GM21526 (cell line): ENCODE data around the gene CDH11.

Source experiments
- ATAC-seq: cut with Tn5 transposase; IDR thresholded peaks from one replicate; pipeline ENCODE4 v1.9.1; 2021; ENCODE audit warnings: moderate library complexity; ENCODE audit not compliant: unreplicated experiment, low FRiP score

CDH11 gene, protein sequence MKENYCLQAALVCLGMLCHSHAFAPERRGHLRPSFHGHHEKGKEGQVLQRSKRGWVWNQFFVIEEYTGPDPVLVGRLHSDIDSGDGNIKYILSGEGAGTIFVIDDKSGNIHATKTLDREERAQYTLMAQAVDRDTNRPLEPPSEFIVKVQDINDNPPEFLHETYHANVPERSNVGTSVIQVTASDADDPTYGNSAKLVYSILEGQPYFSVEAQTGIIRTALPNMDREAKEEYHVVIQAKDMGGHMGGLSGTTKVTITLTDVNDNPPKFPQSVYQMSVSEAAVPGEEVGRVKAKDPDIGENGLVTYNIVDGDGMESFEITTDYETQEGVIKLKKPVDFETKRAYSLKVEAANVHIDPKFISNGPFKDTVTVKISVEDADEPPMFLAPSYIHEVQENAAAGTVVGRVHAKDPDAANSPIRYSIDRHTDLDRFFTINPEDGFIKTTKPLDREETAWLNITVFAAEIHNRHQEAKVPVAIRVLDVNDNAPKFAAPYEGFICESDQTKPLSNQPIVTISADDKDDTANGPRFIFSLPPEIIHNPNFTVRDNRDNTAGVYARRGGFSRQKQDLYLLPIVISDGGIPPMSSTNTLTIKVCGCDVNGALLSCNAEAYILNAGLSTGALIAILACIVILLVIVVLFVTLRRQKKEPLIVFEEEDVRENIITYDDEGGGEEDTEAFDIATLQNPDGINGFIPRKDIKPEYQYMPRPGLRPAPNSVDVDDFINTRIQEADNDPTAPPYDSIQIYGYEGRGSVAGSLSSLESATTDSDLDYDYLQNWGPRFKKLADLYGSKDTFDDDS

GRCh38 chr16:65121870-65122723 is at the start of gene CDH11:
CDH11 (minus strand) TSS chr16:65122063; CDS start chr16:65004869, 117,194 bp downstream.
- ATAC-seq, result no peak

DNA sequence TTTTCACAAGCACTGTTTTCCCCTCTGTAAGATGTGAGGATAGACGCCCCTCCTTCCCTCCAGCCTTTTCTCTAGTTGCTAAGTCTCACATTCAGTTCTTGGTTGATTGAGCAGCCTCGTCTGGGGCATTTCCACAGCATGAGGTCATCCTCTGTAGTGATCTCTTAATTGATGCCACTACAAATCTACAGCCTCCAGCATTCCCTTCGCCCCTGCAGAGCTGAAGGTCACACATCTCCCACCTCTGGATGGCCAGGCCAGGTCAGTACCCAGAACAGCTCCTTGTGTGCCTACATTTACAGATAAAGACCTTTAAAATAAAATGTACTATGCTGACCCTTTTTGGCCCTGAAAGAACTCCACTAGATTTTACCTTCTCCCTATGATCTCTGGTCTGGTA is 32.5 kb upstream of the CDH11 start:
- ATAC-seq, result no peak

DNA sequence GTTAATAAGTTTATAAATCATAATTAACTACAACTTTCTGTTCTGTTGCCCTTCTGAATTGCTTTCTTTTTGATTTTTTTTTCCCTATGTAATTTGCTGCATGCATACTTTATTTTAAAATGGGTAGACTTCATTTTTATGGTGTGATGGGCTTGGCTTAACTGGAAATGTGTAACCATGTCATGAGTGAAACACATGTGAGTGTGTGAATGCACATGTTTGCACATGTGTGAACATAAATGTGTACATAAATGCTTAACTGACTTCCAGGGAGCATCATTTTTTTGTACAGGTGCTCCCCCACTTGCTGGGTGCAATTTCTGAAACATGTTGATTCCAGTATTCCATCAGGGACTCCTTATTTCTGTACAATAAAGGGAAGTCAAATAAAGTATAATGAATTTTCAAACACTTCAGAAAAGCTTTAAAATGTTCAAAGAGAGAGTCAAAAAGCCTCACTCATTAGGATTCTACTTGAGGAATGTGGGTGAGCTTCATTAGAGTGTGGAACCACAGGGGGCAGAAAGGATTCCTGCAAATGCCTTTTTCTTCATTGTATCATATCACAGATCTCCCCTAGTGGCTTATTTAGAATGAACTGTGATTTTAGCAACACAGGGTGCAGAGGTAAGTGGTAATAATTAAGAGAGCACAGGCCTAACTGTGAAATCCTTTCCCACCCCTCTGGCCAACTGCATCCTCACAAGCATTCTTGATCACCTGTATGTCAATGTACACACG is 31.7 kb upstream of the CDH11 start:
- no peak for ATAC-seq

- ATAC-seq, result no peak
Measured at GRCh38 chr16:65148804-65149203, 26.9 kb upstream of the CDH11 start.

DNA sequence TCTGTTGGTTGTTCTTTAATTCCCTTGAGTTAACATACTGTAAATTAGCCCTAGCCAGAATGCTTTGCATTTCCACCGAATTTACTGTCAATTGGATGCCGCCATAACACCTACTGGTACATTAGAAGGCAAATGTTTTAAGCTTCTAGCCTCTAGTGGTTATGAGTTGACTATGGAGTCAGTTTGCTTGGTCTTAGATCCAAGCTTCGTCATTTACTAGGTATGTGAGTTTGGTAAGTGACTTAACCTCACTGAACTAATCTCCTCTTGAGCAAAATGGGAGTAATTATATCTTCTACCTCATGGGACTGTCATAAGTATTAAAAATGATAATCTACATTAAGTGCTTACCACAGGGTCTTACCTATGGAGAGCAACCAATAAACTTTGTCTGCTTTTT is 20.4 kb upstream of the CDH11 start:
- ATAC-seq, result no peak

DNA sequence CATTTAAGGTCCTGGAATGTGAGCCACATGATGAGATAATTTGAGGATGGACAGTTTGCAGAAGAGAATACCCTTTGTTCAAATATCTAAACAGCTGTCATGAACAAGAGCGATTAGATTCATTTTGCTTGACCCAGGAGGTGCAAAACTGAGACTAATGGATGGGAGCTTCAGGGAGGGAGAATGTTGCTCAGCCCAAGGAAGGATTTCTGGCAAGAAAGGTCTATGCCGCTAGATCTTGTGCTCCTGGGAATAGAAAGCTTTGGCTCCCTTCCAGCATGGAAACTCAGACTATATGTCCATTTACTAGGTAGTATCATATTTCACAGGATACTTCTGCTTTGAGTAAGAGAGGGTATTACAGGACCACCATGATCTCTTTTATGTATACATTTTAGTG is 14.8 kb upstream of the CDH11 start:
- ATAC-seq, result no peak

- no peak for ATAC-seq
Measured at GRCh38 chr16:65126845-65127624, 5.2 kb upstream of the CDH11 start.

DNA sequence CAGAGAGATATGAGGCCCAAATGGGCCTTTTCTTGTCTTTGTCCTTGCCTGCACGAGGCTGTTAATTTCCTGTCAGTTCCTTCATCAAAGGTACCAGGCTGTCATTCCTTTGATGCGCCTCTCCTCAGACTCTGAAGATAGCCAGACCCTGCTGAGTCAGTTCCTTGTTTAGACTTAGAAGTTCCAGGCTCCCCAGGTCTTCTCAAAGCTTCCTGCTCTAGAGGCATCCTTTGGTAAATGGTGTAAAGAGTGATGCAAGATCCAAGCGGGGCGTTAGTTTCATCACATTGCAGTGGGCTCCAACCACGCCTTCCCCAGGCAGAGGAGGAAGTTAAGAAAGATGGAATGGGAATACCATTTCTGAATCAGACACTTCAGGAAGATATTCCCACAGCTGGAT is 4.0 kb upstream of the CDH11 start:
- ATAC-seq, result no peak

DNA sequence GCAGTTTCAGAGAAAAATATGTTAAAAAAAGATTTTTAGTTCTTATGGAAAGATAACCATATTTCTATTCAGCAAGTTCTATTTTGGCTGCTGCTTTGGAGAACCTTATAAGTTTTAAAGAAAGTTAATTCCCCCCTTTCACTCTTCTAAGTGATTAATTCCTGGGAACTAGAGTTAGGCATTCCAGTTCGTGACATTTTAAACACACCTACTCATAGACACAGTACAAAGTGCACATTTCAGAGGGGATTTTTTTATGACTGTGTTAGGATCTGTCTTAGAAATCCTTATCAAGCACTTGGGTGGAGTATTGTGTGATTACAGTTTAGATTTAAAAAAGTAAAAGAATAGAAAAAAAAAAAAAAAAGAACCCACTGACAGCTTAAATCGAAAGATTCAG is 3.5 kb upstream of the CDH11 start:
- ATAC-seq, result no peak

DNA sequence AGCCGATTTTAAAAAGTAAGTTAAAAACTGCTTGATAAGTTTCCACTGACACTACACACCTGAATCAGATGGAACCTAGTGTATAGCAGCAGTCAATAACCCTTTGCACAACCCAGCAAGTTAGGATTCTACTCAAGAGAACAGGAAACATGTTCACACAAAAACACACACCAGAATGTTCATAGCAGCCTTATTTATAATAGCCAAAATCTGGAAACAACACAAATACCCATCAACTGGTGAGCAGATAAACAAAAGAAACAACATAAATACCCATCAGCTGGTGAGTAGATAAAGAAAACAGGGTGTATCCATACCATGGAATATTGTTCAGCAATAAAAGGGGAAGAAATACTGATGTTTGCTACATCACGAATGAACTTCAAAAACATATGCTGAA is 2.7 kb upstream of the CDH11 start:
- ATAC-seq, result no peak

GRCh38 chr16:65124212-65124548 is 2.3 kb upstream of the CDH11 start:
- no peak for ATAC-seq

DNA sequence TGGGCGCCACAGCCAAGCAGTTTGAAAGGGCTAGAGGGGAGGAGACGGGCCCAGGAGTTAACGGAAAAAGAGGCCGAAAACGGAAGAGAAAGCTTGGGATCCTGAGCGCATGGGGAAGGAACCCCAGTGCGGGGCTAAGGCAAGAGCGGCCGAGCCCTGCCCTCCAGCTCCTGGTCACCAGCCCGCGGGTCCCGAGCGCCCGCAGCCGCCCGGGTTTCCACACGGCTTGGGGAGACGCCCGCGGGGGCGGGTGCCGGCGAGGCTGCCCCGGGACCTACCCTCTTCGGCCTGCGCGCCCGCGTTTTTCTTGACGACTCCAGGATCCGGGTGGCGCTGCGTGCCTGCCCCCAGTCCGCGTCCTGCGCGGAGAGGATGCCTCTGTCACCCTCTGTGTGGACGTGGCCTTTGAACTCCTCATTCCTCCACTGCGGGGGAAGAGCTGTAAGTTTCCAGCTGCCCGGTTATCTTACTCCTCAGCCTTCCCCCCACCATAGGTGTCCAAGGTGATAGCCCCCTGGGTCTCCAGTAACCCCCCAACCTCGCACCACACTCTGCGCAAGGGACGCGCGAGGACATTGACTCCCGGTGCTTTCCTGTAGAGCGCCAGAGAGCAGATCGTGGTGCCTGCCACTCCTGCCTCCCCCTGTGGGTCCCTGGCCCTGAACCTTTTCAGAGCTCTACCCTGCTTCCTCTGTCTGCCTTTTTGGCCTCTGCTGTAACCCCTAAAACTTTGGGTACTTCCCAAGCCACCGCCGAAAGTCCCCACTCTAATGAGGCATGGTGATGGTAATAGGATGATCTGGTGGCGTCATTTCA is 1.7 kb upstream of the CDH11 start:
- no peak for ATAC-seq

DNA sequence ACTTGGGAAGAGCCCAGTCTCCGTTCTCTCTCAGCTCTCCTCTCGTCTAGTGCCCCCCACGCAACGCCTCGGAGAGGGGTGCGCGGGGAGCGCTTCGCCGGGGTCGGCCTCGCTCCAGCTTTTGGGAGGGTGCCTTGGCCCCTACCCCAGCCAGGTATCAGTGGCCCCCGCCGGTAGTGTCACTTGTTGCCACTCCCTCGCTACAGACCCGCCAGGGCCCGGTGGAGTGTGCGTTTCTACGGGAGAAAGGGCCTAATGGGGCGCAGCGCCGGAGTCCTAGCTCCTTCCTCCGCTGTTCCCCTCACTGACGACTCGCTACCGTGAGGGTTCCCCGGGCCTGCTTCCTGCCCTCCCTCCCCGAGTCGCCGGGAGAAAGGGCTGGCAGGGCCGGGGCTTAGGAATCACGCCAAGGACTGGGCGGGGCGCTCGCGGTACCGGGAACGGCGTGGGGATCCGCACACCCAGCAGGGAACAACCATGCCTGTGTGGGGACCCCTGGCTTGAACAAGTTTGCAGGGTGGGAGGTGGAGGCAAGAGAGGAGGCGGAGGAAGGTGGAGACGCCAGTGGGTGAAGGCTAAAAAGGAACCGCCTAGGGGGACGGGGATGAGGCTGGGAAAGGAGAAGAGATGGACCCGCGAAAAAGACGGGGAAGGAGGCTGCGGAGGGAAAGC is 997 bp upstream of the CDH11 start:
- ATAC-seq, result no peak

DNA sequence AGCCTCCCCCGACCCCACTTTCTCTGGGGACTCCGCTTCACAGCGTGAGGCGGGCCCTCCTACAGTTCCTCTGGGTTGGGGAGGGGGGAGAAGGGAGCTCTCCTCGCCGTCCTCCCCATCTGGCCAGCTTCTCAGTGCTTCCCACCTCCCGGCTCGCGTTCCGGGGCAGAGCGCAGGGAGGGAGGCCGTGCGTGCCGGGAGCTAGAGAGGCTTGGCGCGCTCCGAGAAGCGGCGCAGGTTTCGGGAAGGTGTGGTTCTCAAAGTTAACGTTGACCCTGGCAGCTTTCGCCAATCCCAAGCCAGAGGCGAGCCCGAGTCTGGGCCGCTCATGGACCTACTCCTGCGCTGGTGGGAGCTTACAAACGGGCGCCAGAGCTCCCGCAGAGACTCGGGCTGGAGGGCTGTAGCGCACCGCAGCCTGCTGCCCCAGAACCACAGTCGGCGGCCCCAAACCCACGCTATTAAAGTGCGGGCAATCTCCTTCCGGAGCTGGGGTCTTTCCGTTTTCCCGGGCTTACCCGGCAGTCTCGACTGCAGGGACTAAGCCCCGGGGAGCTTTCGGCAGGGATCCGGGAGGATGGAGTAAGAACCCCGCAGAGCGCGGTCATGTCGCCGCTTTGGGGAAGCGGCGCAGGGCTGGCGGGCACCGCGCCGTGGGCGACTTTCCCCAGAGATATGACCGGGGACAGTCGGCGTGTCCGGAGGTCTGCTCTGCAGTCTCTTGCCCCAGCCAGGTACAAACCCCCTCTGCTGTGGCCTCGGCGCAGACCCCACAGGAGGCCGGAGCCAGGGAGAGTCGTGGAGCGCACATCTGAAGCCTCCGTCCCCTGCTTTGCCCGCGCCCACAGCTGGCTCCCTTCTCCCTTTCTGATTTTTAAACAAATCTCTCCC is 787 bp downstream of the CDH11 start:
- no peak for ATAC-seq

GRCh38 chr16:65120461-65120830 is 1.4 kb downstream of the CDH11 start:
- no peak for ATAC-seq

GRCh38 chr16:65119901-65120401 is 1.9 kb downstream of the CDH11 start:
- ATAC-seq, result no peak

DNA sequence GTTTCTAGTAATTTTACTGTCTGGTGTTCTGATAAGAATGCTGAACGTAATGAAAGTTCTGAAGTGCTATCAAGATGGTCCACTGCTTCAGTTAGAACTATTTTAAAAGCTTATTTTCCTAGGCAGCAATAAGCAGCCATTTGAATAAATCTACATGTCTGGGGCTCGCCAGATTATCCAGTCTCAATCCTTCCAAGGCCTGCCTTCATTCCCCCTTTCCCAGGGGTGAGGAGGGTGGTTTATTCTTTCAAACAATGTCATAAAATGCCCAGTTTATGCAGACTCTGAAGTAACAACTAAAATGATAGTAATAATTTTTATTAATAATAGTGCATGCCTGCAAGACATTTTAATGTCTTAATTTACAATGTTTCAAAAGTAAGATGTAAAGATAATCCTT is 2.4 kb downstream of the CDH11 start:
- no peak for ATAC-seq
